Activated CD8-positive, alpha-beta memory T cell treated with anti-CD3 and anti-CD28 coated beads for 4 hours (primary cell): ENCODE data around the gene LMO3.
"Not testable (repeated sequence)": the region's sequence is repeated elsewhere in the genome, so short reads cannot be mapped to it uniquely, and the experiment has no call there.

Experiments
- DNase-seq, 2 donors: peaks; one replicate each; pipeline ENCODE4 v3.0.0-alpha.2; 2020; ENCODE audit warnings: low read depth in 2 of 2

LMO3 gene

GRCh38 chr12:16545836-16546235, 60.1 kb downstream of the LMO3 start:
- no peak for DNase-seq

GRCh38 chr12:16542586-16542985, 63.4 kb downstream of the LMO3 start:
- DNase-seq: no peak

- not testable (repeated sequence) for DNase-seq
These were observed 68.3 kb downstream of the LMO3 start for GRCh38 chr12:16537652-16538051.

GRCh38 chr12:16531621-16532020, 74.3 kb downstream of the LMO3 start:
- DNase-seq: no peak

GRCh38 chr12:16530268-16530850, 75.6 kb downstream of the LMO3 start:
- no peak for DNase-seq

- DNase-seq: no peak
These were observed 79.3 kb downstream of the LMO3 start for GRCh38 chr12:16526693-16527092.

GRCh38 chr12:16524378-16524777, 81.6 kb downstream of the LMO3 start:
- no peak for DNase-seq

GRCh38 chr12:16523951-16524331, 82.0 kb downstream of the LMO3 start:
- DNase-seq: no peak

- DNase-seq: no peak
These were observed 82.5 kb downstream of the LMO3 start for GRCh38 chr12:16523284-16523950.

GRCh38 chr12:16520328-16520727, 85.6 kb downstream of the LMO3 start:
- no peak for DNase-seq

GRCh38 chr12:16515666-16516065, 90.3 kb downstream of the LMO3 start:
- DNase-seq: no peak

- DNase-seq: no peak
These were observed 92.7 kb downstream of the LMO3 start for GRCh38 chr12:16513231-16513630.

GRCh38 chr12:16509411-16509810, 96.6 kb downstream of the LMO3 start:
- no peak for DNase-seq

- no peak for DNase-seq
These were observed 99.6 kb downstream of the LMO3 start for GRCh38 chr12:16506394-16506793.

GRCh38 chr12:16504200-16504599, 101.8 kb downstream of the LMO3 start:
- no peak for DNase-seq

GRCh38 chr12:16499611-16500010, 106.4 kb downstream of the LMO3 start:
- no peak for DNase-seq
